NCI-H446 treated with DMSO at 0.1 percent for 48 hours (cell line): Measurements from ENCODE around the gene GPHN.
"Not testable (repeated sequence)": the region's sequence is repeated elsewhere in the genome, so short reads cannot be mapped to it uniquely, and the experiment has no call there.

Experiments
- DNase-seq: peaks from one replicate; lab custom pipeline; 2025; lab: John Stamatoyannopoulos, UW

GPHN gene

GRCh38 chr14:66804141-66804540, 296.2 kb downstream of the GPHN start:
- no peak for DNase-seq

GRCh38 chr14:66813636-66814035, 305.7 kb downstream of the GPHN start:
- DNase-seq = no peak

GRCh38 chr14:66815687-66816086, 307.7 kb downstream of the GPHN start:
- DNase-seq = no peak

GRCh38 chr14:66824251-66824650, 316.3 kb downstream of the GPHN start:
- DNase-seq = no peak

- no peak for DNase-seq
Observed at GRCh38 chr14:66827182-66827581, 319.2 kb downstream of the GPHN start.

GRCh38 chr14:66831173-66831572, 323.2 kb downstream of the GPHN start:
- no peak for DNase-seq

GRCh38 chr14:66833816-66834215, 325.9 kb downstream of the GPHN start:
- no peak for DNase-seq

GRCh38 chr14:66837436-66837835, 329.5 kb downstream of the GPHN start:
- not testable (repeated sequence) for DNase-seq

GRCh38 chr14:66842911-66843512, 335.1 kb downstream of the GPHN start:
- DNase-seq = no peak

GRCh38 chr14:66850258-66850888, 342.4 kb downstream of the GPHN start:
- no peak for DNase-seq

GRCh38 chr14:66853311-66853710, 345.4 kb downstream of the GPHN start:
- no peak for DNase-seq

GRCh38 chr14:66857867-66858266, 349.9 kb downstream of the GPHN start:
- DNase-seq = no peak

GRCh38 chr14:66859063-66859671, 351.2 kb downstream of the GPHN start:
- DNase-seq = no peak

GRCh38 chr14:66881596-66881995, 373.6 kb downstream of the GPHN start:
- DNase-seq = no peak

GRCh38 chr14:66884149-66884548, 376.2 kb downstream of the GPHN start:
- no peak for DNase-seq

- DNase-seq = no peak
Observed at GRCh38 chr14:66900719-66901118, 392.8 kb downstream of the GPHN start.

- no peak for DNase-seq
Observed at GRCh38 chr14:66910311-66910840, 402.4 kb downstream of the GPHN start.

- DNase-seq = no peak
Observed at GRCh38 chr14:66916421-66916820, 408.5 kb downstream of the GPHN start.

- no peak for DNase-seq
Observed at GRCh38 chr14:66918527-66918926, 410.6 kb downstream of the GPHN start.

GRCh38 chr14:66920196-66920595, 412.2 kb downstream of the GPHN start:
- DNase-seq = no peak

- DNase-seq = no peak
Observed at GRCh38 chr14:66923251-66923650, 415.3 kb downstream of the GPHN start.

- no peak for DNase-seq
Observed at GRCh38 chr14:66939409-66939808, 431.5 kb downstream of the GPHN start.

- DNase-seq = no peak
Observed at GRCh38 chr14:66944872-66945271, 436.9 kb downstream of the GPHN start.
